HG02759 (cell line): ENCODE data around the gene BSPRY.
A peak's percentile ranks its signal among the peaks of the same experiment; 100 is the strongest.
"Not testable (repeated sequence)": the region's sequence is repeated elsewhere in the genome, so short reads cannot be mapped to it uniquely, and the experiment has no call there.

ENCODE experiments used
- ATAC-seq: cut with Tn5 transposase; IDR thresholded peaks from one replicate; pipeline ENCODE4 v1.9.1; 2021; ENCODE audit warnings: mild to moderate bottlenecking, moderate library complexity; ENCODE audit not compliant: unreplicated experiment

BSPRY gene

DNA sequence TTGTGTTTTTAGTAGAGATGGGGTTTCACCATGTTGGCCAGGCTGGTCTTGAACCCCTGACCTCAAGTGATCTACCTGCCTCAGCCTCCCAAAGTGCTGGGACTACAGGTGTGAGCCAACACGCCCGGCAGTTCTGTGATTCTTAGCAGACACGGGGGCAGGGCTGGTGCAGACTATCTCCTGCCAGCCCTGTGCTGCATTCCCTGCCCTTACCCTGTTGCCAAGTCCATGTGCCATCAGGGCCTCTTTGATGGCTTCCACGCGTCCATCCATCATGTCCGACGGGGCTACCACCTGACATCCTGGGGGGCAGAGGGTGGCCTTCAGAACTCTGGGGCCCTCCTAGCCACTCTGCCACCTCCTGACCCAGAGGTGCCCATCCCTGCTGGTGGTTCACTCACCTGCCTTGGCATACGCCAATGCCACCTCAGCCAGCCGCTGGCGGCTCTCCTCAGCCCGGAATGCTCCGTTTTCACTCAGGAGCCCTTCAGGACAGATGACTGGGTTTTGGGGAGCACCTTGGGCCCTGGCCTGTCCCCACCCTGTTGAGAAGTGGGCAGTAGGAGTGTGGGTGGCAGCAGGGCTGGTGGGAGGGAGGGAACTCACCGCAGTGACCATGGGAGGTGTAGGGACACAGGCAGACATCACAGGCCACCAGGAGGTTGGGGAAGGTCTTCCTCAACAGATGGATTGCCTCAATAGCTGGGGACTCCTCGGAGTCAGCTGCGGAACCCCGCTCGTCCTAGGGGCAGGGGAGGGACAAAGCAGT lies 41.0 kb downstream of the BSPRY start:
- no peak for ATAC-seq

DNA sequence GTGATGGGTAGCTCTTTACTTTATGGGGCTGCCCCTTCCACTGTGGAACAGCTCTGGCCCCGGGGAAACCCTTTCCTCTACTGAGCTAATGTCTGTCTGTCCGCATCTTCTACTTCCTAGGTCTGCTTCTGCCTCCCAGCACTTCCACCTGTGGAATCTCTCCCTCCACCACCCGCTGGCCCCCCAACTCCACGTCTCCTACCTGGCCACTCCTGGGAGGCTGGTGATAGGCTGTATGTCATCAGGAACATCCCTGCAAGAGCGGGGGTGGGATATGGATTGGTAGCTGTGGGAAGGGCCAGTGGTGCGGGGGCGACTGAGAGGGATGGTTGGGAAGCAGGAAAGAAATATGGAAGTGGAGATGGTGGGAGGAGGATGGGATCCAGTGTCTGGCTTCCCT lies 42.6 kb downstream of the BSPRY start:
- ATAC-seq, result no peak

GRCh38 chr9:113393281-113393680 lies 43.9 kb downstream of the BSPRY start:
- ATAC-seq, result no peak

DNA sequence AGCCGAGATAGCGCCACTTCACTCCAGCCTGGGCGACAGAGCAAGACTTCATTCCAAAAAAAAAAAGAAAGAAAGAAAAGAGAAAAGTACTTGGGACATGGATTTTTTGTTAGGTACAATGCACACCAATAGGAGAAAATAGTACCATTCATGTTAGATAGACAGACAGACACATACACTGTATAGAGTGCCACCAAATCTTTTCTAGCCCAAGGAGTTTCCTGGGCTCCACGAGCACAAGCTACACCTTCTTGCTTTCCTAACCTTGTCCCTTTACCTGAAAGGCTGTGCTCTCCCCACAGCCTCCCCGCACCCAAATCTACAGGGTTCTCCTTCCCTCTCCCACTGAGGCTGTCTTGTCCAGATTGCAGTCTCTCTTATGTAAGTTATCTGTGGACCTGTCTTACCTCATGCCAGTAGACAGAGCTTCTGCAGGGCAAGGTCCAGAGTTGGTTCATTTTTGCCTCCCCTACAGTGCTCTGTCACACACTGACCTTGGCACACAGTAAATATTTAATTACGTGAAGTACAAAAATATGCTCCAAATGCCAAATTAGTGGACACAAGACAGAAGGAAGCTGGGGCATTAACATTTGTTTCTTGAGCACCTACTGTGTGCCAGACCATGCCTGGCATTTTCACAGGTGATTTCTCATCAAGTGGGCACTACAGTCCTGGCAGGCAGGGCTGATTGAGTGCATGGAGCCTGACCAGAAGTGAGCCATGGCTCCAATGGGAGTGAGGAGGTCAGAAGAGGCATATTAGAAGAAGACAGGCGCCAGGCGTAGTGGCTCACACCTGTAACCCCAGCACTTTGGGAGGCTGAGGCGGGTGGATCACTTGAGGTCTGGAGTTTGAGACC lies 45.9 kb downstream of the BSPRY start:
- no peak for ATAC-seq

DNA sequence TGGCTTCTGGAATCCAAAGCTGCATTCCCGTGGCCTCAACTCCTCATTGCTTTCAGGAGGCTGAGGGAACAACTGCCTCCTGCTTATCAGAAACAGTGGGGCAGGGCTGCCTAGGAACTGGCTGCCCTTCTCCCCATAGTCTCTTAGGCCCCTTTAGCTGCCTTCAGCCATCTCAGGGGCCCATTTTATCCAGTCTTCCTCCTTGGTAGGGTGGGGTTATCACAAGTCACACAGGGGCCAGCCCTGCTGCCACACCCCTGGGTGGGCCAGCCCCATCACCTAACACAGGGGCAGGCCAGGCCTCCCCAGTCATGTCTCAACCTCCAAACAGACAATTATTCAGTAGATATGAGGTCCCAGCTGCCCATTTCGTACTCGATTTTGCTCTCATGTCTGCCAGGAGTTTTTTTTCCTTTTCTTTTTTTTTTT lies 47.9 kb downstream of the BSPRY start:
- ATAC-seq, result no peak

DNA sequence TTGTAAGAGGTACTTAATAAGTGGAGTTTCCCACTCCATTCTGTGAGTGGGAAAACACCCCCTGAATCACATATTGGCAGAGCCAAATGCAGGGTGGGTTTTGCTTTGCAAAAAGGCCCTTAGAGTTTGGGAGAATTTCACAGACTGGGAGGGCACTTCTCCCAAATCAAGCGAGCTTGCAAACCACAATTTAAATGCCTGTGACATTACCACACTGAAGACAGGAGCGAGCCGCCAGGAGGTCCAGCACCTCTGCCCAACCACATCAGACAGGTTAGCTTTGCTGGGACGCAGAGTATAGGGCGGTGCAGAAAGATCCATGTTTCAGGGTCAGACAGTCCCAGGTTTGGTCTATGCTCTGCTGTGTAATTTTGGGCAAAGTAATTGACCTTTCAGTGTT lies 49.5 kb downstream of the BSPRY start:
- ATAC-seq, result no peak

- no peak for ATAC-seq
Observed at GRCh38 chr9:113399646-113400200, 50.4 kb downstream of the BSPRY start.

- ATAC-seq, result peak; percentile 99
Observed at GRCh38 chr9:113401027-113401792, 51.9 kb downstream of the BSPRY start, which contains the start of gene ALAD. TSS of gene ALAD (minus strand) at chr9:113401284. CDS start at chr9:113393559, 7,725 bp downstream.

DNA sequence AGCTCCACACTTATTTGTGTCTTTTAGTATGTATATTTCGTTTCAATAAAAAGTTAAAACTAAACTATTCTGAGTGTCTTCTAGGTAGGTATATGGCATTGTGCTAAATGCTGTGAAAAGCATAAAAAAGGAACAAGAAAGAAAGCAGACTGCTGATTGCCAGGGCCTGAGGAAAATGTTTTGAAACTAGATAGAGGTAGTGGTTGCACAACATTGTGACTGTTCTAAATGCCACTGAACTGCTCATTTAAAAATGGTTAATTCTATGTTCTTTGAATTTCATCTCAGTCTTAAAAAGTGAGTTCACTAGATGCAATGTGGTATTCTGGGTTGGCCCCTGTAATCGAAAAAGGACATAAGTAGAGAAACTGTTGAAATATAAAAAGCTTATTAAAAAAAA lies 54.3 kb downstream of the BSPRY start:
- ATAC-seq, result no peak

GRCh38 chr9:113406353-113406752 lies 57.0 kb downstream of the BSPRY start:
- not testable (repeated sequence) for ATAC-seq

DNA sequence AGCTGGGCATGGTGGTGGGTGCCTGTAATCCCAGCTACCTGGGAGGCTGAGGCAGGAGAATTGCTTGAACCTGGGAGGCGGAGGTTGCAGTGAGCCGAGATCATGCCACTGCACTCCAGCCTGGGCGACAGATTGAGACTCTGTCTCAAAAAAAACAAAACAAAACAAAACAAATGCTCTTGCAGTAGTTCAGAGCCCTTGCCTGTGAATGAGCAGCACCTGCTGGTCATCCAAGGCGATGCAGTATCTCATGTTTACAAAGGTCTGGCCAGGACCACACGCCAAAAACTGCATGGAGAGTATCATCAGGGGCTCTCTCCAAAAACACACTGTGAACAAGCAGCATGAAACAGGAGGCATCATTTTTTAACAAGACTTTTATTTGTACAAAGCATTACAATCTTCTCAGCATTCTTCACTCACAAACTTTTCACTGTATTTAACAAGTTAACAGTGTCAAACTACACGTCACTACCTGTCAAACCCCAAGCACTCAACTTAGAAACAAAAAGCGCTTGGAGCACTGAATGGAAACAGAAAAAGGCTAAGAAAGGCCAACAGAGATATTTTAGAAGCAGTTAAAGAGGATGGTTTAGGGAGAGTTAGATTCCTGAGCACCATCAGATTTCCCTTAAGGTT lies 57.7 kb downstream of the BSPRY start:
- ATAC-seq, result not testable (repeated sequence)

- no peak for ATAC-seq
Observed at GRCh38 chr9:113409481-113409880, 60.1 kb downstream of the BSPRY start.

DNA sequence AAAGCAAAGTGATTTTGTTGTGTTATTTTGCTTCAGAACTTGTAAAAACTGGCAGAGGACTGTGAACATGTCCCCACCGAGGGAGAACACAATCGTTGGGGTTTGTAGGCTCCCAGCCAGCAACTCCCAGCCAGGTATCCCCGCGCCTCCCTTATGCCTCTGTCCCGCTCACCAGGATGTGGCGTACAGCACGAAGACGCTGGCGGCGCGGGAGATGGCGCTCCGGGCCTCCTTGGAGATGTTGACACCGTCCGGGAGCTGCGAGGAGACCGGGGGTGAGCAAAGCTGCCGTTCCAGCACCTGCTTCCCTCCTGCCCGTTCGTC lies 60.5 kb downstream of the BSPRY start:
- ATAC-seq, result peak; percentile 10

- peak; percentile 92 for ATAC-seq
Observed at GRCh38 chr9:113410207-113410864, 61.0 kb downstream of the BSPRY start, which contains the start of the genes C9orf43 and POLE3. TSS of gene C9orf43 (plus strand) at chr9:113410747. CDS start at chr9:113413494, 2,747 bp downstream. TSS of gene POLE3 (minus strand) at chr9:113410675. CDS start at chr9:113410293, 382 bp downstream.

GRCh38 chr9:113416149-113416721 lies 66.9 kb downstream of the BSPRY start:
- ATAC-seq, result peak; percentile 97

DNA sequence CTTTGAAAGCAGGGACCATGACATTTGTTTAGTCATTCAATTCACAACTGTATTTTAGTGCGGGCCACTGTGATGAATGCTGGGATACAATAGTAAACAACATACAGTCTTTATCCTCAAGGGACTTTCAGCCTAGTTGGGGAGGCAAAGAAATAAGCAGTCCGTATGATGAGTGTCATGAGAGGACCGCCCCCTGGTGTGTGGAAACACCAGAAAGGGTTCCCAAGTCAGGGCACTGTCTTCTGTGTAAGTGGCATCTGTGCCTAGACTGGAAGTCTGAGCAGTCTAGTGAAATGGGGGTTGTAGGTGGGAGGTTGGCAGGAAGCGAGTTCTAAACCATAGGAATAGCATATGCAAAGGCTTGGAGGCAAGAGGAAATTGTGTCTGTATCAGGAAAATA lies 68.0 kb downstream of the BSPRY start:
- ATAC-seq, result no peak
